GM18498 (cell line): ENCODE data around the gene CRACR2B.

Experiments
- ATAC-seq: cut with Tn5 transposase; IDR thresholded peaks from one replicate; pipeline ENCODE4 v1.9.1; 2021; ENCODE audit warnings: mild to moderate bottlenecking, moderate library complexity; ENCODE audit not compliant: unreplicated experiment

Gene CRACR2B

DNA sequence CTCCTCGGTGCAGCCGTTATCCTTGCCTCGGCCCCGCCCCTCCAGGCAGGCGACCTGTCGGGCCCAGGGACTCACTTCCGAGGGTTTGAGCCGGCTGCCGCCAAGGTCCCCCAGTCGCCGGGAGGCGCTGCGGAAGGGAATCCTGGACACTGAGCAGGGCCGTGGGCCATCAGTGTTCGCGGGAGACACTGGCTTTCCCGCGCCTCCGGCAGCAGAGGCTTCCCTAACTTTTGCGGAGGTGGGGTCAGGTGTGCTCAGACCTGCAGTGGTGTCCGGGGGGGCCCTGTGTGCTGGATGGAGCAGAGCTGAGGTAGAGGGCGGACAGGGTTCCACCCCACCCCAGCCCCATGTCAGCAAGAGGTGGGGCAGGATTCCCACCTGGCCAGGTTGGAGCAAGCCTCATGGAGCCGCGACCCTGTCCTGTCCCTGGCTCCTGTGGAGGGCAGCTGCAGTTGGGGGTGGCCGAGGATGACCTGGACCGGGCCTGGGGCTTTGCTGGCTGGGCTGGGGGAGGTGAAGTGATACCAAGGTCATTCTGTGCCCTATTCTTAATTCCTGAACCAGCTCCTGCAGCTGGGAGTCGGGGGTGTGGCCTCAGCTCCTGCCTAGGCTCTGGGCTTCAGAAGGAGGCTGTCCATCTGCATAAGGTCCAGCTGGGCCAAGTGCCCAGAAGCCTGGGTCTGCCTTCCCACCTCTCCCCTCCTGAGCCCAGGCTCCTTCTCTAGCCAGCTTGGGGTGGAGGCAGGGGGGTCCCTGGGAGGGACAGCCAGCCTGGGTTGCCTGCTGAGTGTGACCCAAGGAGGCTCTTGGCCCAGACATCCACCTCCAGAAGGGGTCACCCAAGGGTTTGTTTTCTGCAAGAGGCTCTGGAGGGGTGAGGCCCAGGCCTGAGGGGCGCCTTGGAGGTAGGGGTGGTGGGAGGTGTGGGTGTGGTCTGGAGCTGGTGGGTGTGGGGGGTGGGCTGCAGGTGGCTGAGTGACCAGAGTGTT is 23.4 kb downstream of the CRACR2B start:
- ATAC-seq = no peak

DNA sequence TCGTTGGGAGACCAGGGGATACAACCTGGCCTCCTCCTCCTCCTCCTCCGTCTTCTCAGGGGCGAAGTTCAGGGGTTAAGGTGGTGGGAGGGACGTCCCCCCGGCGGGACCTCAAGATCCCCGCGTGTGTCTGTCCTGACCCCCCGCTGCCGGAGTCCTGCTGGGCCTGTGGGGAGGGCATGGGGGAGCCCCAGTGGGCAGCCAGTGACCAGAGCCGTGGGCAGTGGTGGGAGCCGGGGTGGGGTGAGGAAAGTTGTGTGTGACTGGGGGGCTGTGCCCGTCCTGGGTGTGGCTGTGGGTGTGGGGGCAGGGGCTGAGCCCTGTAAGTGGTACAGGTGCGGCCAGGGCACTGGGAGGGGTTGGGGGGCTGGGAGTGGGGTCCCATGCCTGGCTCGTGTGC is 25.0 kb downstream of the CRACR2B start:
- no peak for ATAC-seq

DNA sequence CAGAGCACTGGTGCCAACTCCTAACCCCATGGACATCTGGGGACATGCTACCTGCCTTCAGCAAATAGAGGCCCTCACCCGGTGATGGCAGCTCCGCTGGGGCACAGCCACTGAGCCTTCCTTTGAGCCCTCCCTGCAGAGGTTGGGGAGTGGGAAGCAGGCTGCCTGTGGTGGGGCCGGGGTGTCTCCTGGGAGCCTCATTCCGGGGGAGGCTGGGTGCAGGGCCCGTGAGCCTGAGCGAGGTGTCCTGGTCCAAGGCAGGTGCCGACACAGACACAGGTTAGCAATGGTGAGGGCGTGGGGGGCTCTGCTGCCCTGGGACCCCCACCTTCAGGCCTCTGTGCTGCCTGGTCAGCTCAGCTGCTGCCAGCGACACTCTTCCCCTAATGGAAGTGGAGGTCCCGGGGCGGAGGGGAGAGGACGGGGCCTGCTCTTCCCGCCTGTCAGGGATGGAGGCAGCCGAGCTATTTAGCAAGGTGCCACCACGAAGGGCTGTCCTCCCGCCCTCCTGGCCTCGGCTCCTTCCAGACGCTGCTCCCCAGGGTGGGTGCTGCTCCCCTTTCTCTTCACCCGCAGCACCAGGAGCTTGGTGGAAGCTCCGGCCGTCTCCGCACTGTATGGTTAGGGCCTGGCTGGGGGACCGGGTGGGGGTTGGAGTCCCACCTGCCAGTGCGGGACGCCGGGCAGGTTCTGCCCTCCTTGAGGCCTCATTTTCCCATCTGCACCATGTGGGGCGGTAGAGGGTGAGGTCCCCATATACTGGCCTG is 26.1 kb downstream of the CRACR2B start:
- no peak for ATAC-seq

DNA sequence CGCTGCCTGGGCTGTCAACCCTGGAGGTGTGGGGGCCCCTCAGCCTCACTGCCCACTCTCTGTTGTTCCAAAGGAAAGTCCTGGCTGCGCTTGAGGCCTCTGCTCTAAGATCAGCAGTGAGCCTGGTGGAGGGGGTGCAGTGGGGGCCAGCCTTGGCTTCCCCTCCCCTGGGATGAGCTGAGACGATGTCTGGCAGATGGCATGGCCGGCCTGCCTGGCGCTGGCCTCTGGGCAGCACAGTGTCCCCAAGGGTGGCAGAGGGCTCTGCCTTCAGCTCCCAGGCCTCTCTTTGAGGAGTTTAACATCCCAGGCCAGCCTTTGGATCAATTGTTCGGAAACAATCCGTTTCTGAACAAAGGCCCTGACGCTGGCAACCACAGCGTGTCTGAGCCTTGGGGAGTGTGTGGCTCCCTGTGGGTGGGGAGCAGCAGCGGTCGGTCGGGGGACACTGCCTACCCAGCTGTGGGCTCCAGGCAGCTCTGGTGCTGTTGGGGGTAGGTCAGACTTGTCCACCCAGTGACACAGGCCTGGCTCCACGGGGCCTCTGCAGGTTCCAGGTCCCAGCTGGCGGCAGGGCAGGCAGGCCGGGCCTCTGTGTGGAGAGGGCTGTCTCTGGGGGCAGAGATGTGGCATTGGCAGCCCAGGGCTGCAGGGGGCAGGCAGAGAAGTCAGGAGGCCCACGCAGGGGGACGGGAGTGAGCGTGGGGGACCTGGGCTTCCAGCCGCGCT is 27.0 kb downstream of the CRACR2B start:
- no peak for ATAC-seq

DNA sequence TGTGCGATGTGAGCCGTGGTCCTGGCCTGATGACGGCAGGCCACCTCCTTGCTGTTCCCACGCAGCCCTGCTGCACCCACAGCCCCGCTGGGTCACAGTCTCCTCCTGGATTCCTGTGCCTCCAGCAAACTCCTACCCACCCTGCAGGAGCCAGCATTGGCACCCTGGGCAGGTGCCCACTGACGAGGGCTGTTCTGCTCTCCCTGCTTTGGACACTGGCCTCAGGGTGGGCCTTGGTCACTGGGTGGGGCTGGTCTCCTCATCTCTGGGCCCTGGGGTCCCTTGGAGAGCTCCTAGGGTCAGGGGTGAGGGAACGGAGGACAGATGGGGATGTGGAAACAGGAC is 27.6 kb downstream of the CRACR2B start:
- ATAC-seq = no peak

DNA sequence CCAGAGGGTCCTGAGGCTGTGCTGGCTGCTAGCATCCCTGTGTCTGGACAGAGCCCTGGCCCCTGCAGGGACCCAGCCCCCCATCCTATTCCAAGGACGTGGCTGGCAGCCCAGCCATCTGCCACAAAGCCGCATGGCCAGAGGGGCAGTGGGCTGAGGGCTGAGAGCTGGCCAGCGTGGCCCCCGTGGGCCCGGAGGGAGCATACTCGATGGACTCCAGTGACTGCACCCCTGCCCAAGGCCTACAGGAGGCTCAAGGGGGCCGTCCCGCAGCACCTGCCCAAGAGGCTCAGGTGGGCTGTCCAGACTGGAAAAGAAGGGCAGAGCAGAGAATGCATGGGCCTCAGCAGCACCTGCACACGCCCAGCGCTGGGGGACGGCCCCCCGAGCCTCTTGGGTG is 28.1 kb downstream of the CRACR2B start:
- ATAC-seq = no peak

DNA sequence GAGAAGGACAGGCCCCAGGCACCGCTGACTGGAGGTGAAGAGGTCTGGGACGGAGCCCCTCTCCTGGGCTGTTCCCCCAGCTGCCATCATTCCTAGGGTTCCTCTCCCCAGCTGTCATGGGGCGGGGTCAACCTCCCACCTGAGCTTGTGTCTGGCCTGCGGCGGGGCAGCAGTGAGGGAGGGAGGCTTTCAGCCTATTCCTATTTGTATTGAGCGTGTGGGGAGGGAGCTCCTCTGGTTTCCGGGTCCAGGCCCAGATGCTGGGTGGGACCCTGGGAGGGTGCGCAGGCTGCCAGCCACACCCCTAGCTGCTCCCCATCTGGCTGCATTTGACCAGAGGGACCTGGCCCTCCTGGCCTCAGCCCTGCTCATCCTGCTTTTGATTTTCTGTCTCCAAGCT is 28.7 kb downstream of the CRACR2B start:
- no peak for ATAC-seq

DNA sequence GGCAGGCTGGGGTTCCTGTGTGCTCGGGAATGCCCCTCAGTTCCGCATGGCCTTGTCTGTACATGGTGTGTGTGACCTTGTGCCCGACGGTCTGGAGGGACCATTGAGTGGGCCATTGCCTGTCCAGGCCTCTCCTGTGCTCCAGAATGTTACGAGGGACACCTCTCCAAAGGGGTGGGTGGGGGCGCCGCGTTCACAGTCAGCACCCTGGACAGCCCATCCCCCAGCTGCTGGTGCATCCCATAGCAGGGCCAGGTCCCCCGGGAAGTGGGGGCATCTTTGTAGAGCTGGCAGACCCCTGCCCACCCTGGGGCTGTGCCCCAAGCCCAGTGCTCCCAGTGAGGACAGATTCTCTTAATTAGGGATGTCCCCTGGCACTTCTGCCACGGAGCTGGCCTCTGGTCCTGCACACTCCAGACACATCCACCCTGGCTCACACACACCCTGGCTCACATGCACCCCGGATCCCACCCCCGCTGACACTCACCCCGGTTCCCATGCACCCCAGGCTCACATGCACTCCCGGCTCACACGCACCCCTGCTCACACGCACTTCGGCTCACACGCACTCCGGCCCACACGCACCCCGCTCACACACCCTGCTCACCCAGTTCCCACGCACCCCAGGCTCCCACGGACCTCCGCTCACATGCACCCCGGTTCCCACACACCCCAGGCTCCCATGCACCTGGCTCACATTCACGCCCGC is 30.5 kb downstream of the CRACR2B start:
- ATAC-seq = no peak

DNA sequence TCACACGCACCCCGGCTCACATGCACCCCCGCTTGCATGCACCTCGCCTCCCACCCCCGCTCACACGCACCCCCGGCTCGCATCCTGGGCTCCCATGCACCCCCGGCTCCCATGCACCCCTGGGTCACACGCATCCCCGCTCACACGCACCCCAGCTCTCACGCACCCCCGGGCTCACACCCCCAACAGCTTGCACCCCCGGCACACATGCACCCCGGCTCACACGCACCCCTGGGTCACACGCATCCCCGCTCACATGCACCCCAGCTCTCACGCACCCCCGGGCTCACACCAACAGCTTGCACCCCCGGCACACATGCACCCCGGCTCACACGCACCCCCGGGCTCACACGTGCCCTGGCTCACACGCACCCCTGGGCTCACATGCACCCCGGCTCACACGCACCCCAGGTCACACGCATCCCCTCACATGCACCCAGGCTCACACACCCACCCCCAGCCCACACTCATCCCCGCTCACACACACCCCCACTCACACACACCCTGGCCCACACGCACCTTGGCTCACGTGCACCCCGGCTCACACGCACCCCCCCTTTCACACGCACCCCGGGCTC is 31.1 kb downstream of the CRACR2B start:
- ATAC-seq = no peak

DNA sequence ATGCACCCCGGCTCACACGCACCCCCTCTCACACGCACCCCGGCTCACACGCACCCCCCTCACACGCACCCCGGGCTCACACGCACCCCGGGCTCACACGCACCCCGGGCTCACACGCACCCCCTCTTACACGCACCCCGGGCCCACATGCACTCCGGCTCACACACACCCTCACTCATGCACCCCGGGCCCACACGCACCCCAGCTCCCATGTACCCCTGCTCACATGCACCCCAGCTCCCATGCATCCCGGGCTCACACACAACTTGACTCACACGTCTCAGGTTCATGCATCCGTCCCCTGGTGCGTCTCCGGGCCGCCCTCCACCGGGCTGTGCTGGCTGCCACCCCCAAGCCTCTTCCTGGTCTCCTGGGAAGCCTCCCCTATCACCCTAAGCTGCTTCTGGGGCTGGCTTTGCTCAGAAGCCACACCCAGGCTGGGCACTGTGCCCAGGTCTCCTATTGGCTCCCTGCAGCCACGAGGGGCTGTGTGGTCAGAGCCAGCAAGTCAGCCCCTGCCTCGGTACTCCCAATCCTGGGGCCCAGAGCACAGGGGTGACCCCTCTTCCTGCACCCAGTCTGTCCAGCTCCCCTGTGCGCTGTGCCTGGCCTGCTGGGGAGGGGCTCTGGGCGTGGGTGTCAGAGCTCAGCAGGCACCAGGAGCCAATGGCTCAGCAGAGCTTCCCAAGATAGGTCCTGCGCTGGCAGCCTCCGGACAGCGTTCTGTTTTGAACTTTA is 31.8 kb downstream of the CRACR2B start:
- ATAC-seq = no peak

DNA sequence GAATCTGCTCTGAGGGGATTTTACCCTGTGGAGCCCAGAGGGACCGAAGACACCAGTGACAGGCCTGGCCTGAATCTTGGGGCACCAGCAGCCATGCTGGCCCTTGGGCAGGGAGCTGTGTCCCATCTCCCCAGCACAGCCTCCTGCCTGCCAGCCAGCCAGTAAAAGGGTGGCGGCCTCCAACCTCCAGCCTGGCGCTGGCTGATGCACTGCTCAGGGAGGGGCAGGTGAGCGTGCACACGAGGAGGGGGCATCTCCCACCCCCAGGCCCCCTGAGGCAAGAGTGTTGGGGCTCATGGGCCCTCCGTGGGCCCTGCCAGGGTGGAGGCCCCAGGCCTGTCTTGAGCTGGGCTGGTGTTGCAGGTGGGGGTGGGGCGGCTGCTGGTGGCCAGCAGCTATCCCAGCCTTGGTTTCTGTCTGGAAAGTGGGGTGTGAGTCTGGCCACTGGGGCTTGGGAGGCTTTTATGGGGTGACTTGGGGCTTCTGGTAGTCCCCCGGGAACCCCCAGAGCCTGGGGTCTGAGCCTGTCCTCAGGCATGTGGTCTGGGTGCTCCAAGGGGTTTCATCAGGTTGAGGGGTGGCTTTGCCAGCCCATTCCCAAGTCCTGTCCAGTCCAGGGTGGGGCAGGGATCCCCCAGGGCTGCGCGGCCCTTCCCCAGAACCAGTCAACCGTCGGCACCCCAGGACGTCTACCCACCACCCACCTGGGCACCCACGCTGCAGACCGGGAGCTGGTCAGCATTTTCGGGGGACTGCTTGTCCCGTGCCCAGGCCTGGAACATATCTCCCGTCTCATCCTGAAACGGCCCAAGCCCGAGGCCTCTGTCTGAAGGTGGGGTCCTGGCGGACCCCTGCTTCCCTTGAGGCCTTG is 32.8 kb downstream of the CRACR2B start:
- ATAC-seq = no peak

DNA sequence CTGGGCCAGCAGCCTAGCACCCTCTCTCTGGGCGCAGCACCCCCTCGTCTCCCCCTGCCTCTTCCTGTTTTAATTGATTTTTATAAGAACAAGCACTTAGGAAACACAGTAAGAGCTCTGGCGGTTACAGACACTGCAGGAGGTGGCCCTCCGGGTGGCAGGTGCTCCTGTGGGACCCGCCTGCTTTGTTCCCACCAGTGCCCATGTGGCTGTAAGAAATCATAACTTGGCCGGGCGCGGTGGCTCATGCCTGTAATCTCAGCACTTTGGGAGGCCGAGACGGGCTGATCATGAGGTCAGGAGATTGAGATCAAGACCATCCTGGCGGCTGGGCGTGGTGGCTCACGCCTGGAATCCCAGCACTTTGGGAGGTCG is 33.4 kb downstream of the CRACR2B start:
- ATAC-seq = no peak

DNA sequence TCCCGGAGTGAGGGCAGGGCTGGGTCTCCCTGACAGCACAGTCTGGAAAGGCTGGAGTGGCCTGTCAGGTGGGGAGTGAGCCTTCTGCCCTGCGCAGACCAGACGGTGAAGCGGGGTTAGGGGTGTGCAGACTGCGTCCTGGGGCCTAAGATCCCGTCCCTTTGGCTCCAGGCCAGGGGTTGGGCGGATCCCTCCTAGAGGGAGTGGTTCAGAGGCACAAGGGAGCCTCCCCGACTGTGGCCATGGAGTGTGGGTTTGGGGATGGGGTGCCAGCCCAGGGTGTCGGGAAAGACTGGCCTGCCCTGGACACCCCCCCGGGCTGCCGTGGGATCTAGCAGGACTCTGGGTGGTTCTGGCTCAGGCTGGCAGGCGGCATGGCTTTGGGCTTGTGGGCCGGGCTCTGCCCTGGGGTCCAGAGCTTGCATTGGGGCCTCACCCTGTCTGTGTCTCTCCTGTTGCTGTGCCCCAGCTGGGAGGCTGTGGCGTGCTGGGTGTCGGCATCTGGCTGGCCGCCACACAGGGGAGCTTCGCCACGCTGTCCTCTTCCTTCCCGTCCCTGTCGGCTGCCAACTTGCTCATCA is 34.5 kb downstream of the CRACR2B start:
- no peak for ATAC-seq

DNA sequence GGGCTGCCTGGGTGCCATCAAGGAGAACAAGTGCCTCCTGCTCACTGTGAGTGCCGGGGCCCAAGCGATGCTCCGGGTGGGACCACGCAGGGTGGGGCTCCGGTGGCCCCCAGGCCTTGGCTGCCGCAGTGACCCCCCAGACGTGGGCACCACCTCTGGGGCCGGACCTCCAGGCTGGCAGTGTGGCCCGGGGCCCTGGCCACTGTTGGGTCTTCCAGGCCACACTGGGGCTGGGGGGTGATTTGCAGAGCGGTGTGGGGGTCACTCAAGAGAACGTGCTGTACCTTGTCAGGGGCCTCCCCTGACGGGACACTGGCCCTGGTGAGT is 34.9 kb downstream of the CRACR2B start:
- ATAC-seq = no peak

DNA sequence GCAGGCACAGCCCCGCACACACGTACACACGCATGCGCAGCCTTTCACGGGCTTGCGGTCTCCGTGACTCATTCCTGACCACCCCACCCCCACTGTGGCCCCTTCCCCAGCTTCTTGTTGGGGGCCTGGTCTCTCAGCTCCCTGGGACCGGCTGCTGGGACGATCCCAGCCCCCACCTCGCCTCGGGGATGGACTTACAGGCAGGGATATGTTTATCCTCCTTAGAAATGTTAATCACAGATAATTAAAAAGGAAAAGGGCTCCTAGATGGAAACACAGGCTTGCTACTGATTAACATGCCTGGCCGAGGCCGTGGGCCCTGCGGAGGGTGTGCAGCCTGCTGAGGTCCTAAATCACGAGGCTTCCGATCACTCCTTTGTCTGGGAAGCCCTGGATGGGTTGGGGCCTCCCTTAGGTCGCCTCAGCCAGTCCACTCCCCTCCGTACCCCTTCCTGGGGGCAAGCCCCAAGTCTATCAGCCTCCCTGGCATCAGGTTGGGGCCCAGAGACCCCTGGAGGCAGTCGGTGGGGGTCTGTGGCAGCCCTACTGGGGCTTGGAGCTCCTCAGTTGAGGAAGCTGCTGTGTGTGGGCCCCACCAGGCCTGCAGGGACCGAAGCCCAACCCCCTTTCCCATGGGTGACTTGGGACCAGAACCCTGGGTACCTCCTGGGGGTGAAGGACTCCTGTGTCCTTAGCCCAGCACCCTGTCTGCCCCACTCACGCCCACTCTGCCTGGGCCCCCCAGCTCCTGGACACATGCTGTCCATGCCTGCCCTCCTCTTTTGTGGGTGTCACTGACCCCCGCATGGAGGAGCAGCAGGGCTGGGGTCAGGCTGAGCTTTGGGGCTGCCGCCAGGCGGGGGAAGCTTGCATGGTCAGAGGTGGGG is 35.5 kb downstream of the CRACR2B start:
- ATAC-seq = no peak

DNA sequence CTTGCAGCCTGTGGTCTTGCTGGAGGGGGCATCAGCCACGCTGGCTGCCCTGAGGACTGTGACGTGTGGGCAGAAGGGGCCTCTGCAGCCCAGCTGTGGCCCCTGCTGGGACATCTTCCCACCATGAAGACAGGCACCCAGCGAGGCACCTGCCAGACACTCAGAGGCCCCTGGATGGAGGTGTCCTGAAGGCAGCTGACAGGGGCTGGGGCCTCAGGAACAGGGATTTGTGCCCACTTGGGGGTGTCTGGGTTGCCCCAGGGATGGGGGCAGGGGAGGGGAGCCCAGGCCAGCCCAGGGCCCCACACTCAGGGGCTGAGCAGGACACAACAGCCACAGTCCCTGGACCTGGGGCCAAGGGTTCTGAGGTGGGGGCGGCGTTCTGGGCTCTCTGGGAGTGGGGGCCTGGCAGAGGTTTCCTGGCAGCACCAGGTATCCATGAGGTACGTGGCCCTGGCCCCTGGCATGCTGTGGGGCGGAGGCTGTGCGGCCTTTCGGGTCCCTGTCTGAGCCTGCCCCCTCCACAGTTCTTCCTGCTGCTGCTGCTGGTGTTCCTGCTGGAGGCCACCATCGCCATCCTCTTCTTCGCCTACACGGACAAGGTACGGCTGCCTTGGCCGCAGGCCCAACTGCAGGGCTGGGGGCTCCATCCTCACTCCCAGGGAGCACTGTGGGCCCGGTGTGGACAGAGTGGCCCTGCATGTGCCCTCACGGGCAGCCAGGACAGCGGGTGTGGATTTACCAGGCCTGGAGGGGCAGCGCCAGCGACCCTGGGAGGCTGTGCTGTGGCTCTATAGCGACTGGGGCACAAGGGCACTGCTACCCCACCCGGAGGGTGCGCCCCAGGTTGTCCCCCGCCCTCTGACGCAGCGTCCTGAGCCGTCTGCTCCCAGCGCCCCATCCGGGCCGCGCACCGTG is 36.5 kb downstream of the CRACR2B start:
- no peak for ATAC-seq

DNA sequence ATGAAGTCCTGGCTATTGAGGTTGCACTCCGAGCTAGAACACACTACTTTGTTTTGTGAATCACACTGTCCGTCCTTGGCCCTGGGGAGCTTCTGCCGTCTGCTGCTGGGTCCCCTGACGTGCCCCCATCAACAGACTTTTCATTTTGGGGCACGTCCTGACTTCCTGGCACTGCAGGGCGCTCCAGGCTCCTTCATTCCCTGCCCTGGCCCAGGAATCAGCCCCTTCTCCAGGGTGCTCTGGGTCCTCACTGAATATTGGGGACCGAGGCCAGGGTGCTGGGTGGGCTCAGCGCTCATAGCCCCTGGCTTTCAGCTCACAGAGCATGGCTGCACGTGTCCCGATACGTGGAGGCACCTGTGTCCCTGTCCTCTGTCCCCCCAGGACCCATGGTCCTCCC is 37.2 kb downstream of the CRACR2B start:
- ATAC-seq = no peak
